Stimulated activated memory B cell treated with anti-CD40 and anti-IgM and Interleukin-4, amounts not matched to agents 10 μg/mL and 1 μg/mL and 100 μg/mL, for 72 hours (primary cell): Measurements from ENCODE around the gene TLE7.

ENCODE experiments used
- ATAC-seq: fragments of 150-1000 bp; cut with Tn5 transposase; 2 replicates; pipeline ENCODE4 v1.10.0; 2021
- H3K27ac Mint-ChIP-seq: one replicate; pipeline ENCODE4 v1.8.0; 2022; ENCODE audit warnings: mild to moderate bottlenecking, mixed read lengths
- H3K27me3 Mint-ChIP-seq: one replicate; pipeline ENCODE4 v1.8.0; 2022; ENCODE audit warnings: mixed read lengths
- H3K36me3 Mint-ChIP-seq: one replicate; pipeline ENCODE4 v1.8.0; 2022; ENCODE audit warnings: mixed read lengths
- H3K4me1 Mint-ChIP-seq: one replicate; pipeline ENCODE4 v1.8.0; 2022; ENCODE audit warnings: mixed read lengths
- H3K4me3 Mint-ChIP-seq: one replicate; pipeline ENCODE4 v1.8.0; 2022; ENCODE audit warnings: mild to moderate bottlenecking, moderate library complexity, mixed read lengths
- H3K9me3 Mint-ChIP-seq: one replicate; pipeline ENCODE4 v1.8.0; 2022; ENCODE audit warnings: mixed read lengths

Gene TLE7

GRCh38 chr16:71431176-71431575 is 10.7 kb downstream of the TLE7 start:
- peaks cover 5% of the 10 kb centered on the region for H3K4me1 Mint-ChIP-seq
- no peaks in the 10 kb centered on the region for H3K36me3 Mint-ChIP-seq
- peaks cover 68% of the 10 kb centered on the region for H3K27me3 Mint-ChIP-seq
- no peak overlapping the region for H3K4me3 Mint-ChIP-seq
- ATAC-seq = no peak
- no peaks in the 10 kb centered on the region for H3K9me3 Mint-ChIP-seq
- no peak overlapping the region for H3K27ac Mint-ChIP-seq

GRCh38 chr16:71430744-71431143 is 11.1 kb downstream of the TLE7 start:
- H3K27ac Mint-ChIP-seq = no peak overlapping the region
- ATAC-seq = no peak
- H3K9me3 Mint-ChIP-seq = no peaks in the 10 kb centered on the region
- H3K4me3 Mint-ChIP-seq = no peak overlapping the region
- H3K36me3 Mint-ChIP-seq = no peaks in the 10 kb centered on the region
- H3K4me1 Mint-ChIP-seq = peaks cover 7% of the 10 kb centered on the region
- peaks cover 73% of the 10 kb centered on the region for H3K27me3 Mint-ChIP-seq

- no peak for ATAC-seq
- Mint-ChIP-seq H3K36me3 (no peaks in the 10 kb centered on the region), H3K27ac (no peak overlapping the region), H3K27me3 (peaks cover 84% of the 10 kb centered on the region), H3K9me3 (no peaks in the 10 kb centered on the region), H3K4me3 (no peak overlapping the region), H3K4me1 (peaks cover 7% of the 10 kb centered on the region)
Measured at GRCh38 chr16:71429581-71429980, 12.3 kb downstream of the TLE7 start.

GRCh38 chr16:71428883-71429282 is 13.0 kb downstream of the TLE7 start:
- H3K9me3 Mint-ChIP-seq = no peaks in the 10 kb centered on the region
- H3K4me1 Mint-ChIP-seq = peaks cover 7% of the 10 kb centered on the region
- H3K4me3 Mint-ChIP-seq = no peak overlapping the region
- H3K27ac Mint-ChIP-seq = no peak overlapping the region
- no peak for ATAC-seq
- no peaks in the 10 kb centered on the region for H3K36me3 Mint-ChIP-seq
- peaks cover 91% of the 10 kb centered on the region for H3K27me3 Mint-ChIP-seq

GRCh38 chr16:71428385-71428784 is 13.5 kb downstream of the TLE7 start:
- Mint-ChIP-seq H3K27me3 (peaks cover 95% of the 10 kb centered on the region), H3K27ac (no peak overlapping the region), H3K9me3 (no peaks in the 10 kb centered on the region), H3K4me1 (peaks cover 7% of the 10 kb centered on the region), H3K36me3 (no peaks in the 10 kb centered on the region), H3K4me3 (no peak overlapping the region)
- no peak for ATAC-seq

GRCh38 chr16:71426880-71427615 is 14.8 kb downstream of the TLE7 start:
- Mint-ChIP-seq H3K27me3 (peaks cover 82% of the 10 kb centered on the region), H3K9me3 (no peaks in the 10 kb centered on the region), H3K4me3 (no peak overlapping the region), H3K27ac (no peak overlapping the region), H3K4me1 (peaks cover 7% of the 10 kb centered on the region), H3K36me3 (no peaks in the 10 kb centered on the region)
- ATAC-seq = no peak

GRCh38 chr16:71426069-71426879 is 15.6 kb downstream of the TLE7 start:
- Mint-ChIP-seq H3K36me3 (no peaks in the 10 kb centered on the region), H3K27ac (no peak overlapping the region), H3K9me3 (no peaks in the 10 kb centered on the region), H3K27me3 (peaks cover 74% of the 10 kb centered on the region), H3K4me1 (peaks cover 7% of the 10 kb centered on the region), H3K4me3 (no peak overlapping the region)
- peak; percentile 52 for ATAC-seq

- Mint-ChIP-seq H3K4me3 (no peak overlapping the region), H3K4me1 (peaks cover 7% of the 10 kb centered on the region), H3K27me3 (peaks cover 69% of the 10 kb centered on the region), H3K27ac (no peak overlapping the region), H3K36me3 (no peaks in the 10 kb centered on the region), H3K9me3 (no peaks in the 10 kb centered on the region)
- ATAC-seq = no peak
Measured at GRCh38 chr16:71425746-71426068, 16.1 kb downstream of the TLE7 start.

- Mint-ChIP-seq H3K4me1 (peaks cover 7% of the 10 kb centered on the region), H3K27ac (no peak overlapping the region), H3K36me3 (no peaks in the 10 kb centered on the region), H3K9me3 (no peaks in the 10 kb centered on the region), H3K4me3 (no peak overlapping the region), H3K27me3 (peaks cover 58% of the 10 kb centered on the region)
- ATAC-seq = no peak
Measured at GRCh38 chr16:71424626-71425025, 17.2 kb downstream of the TLE7 start.

GRCh38 chr16:71423865-71424264 is 18.0 kb downstream of the TLE7 start:
- Mint-ChIP-seq H3K27ac (no peak overlapping the region), H3K36me3 (no peaks in the 10 kb centered on the region), H3K9me3 (no peaks in the 10 kb centered on the region), H3K27me3 (peaks cover 53% of the 10 kb centered on the region), H3K4me1 (peaks cover 7% of the 10 kb centered on the region), H3K4me3 (no peak overlapping the region)
- ATAC-seq = no peak

- no peak overlapping the region for H3K4me3 Mint-ChIP-seq
- no peaks in the 10 kb centered on the region for H3K36me3 Mint-ChIP-seq
- H3K4me1 Mint-ChIP-seq = peaks cover 7% of the 10 kb centered on the region
- H3K27me3 Mint-ChIP-seq = peaks cover 45% of the 10 kb centered on the region
- H3K9me3 Mint-ChIP-seq = no peaks in the 10 kb centered on the region
- ATAC-seq = no peak
- no peak overlapping the region for H3K27ac Mint-ChIP-seq
Measured at GRCh38 chr16:71423016-71423415, 18.8 kb downstream of the TLE7 start.

GRCh38 chr16:71421911-71422310 is 19.9 kb downstream of the TLE7 start:
- Mint-ChIP-seq H3K4me3 (no peak overlapping the region), H3K9me3 (no peaks in the 10 kb centered on the region), H3K4me1 (peaks cover 7% of the 10 kb centered on the region), H3K27me3 (peaks cover 34% of the 10 kb centered on the region), H3K27ac (no peak overlapping the region), H3K36me3 (no peaks in the 10 kb centered on the region)
- ATAC-seq = no peak

GRCh38 chr16:71414038-71414437 is 27.8 kb downstream of the TLE7 start:
- Mint-ChIP-seq H3K27me3 (peaks cover 57% of the 10 kb centered on the region), H3K9me3 (no peaks in the 10 kb centered on the region), H3K27ac (no peak overlapping the region), H3K4me3 (no peak overlapping the region), H3K36me3 (no peaks in the 10 kb centered on the region), H3K4me1 (peaks cover 11% of the 10 kb centered on the region)
- ATAC-seq = no peak

- Mint-ChIP-seq H3K27ac (no peak overlapping the region), H3K4me1 (peaks cover 11% of the 10 kb centered on the region), H3K4me3 (no peak overlapping the region), H3K27me3 (peaks cover 64% of the 10 kb centered on the region), H3K36me3 (no peaks in the 10 kb centered on the region), H3K9me3 (no peaks in the 10 kb centered on the region)
- no peak for ATAC-seq
Measured at GRCh38 chr16:71413341-71413740, 28.5 kb downstream of the TLE7 start.

GRCh38 chr16:71412270-71413160 is 29.3 kb downstream of the TLE7 start:
- H3K27ac Mint-ChIP-seq = no peak overlapping the region
- no peaks in the 10 kb centered on the region for H3K9me3 Mint-ChIP-seq
- H3K36me3 Mint-ChIP-seq = no peaks in the 10 kb centered on the region
- ATAC-seq = peak; percentile 61
- no peak overlapping the region for H3K4me3 Mint-ChIP-seq
- peaks cover 68% of the 10 kb centered on the region for H3K27me3 Mint-ChIP-seq
- peaks cover 11% of the 10 kb centered on the region for H3K4me1 Mint-ChIP-seq
